ENCODE data around the gene ANLN.

ANLN gene

DNA sequence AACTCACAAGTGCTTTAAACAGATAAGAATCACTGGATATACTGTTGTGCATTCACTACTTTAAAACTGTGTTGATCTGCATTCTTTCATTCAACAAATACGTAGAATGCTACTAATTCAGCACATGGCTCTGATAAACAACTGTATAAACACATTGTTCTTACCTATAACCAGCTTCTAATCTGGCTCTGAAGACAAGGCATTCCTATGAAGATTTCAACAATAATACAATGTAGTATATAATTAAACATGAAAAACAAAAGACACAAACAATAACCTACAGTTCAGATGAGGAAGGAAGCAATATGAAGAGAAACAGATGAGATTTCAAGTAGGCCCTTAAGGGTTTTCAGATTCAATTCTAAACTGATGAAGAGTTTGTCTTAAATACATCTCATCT is 31.1 kb upstream of the ANLN start:
- no peaks in the 10 kb centered on the region for H3K27me3 ChIP-seq (ENCODE audit: insufficient read depth, poor library complexity, severe bottlenecking)
- TF ChIP-seq, protein P1, sequence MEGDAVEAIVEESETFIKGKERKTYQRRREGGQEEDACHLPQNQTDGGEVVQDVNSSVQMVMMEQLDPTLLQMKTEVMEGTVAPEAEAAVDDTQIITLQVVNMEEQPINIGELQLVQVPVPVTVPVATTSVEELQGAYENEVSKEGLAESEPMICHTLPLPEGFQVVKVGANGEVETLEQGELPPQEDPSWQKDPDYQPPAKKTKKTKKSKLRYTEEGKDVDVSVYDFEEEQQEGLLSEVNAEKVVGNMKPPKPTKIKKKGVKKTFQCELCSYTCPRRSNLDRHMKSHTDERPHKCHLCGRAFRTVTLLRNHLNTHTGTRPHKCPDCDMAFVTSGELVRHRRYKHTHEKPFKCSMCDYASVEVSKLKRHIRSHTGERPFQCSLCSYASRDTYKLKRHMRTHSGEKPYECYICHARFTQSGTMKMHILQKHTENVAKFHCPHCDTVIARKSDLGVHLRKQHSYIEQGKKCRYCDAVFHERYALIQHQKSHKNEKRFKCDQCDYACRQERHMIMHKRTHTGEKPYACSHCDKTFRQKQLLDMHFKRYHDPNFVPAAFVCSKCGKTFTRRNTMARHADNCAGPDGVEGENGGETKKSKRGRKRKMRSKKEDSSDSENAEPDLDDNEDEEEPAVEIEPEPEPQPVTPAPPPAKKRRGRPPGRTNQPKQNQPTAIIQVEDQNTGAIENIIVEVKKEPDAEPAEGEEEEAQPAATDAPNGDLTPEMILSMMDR (IDR thresholded peaks at IDR 0.05; ENCODE audit: poor library complexity, severe bottlenecking): no peak
- no peak for ATAC-seq (ENCODE audit: low read depth)
- DNase-seq (ENCODE audit: low spot score): no peak
- H3K4me3 ChIP-seq (ENCODE audit: severe bottlenecking): no peak overlapping the region
- no peaks in the 10 kb centered on the region for H3K9me3 ChIP-seq (ENCODE audit: severe bottlenecking)
- no peak overlapping the region for H3K27ac ChIP-seq (ENCODE audit: poor library complexity, severe bottlenecking)
- H3K4me1 ChIP-seq (ENCODE audit: insufficient read depth, poor library complexity, severe bottlenecking): no peaks in the 10 kb centered on the region
- peaks cover 5% of the 10 kb centered on the region; the same call in 1 of the 2 replicates for H3K36me3 ChIP-seq (ENCODE audit: low read depth)

DNA sequence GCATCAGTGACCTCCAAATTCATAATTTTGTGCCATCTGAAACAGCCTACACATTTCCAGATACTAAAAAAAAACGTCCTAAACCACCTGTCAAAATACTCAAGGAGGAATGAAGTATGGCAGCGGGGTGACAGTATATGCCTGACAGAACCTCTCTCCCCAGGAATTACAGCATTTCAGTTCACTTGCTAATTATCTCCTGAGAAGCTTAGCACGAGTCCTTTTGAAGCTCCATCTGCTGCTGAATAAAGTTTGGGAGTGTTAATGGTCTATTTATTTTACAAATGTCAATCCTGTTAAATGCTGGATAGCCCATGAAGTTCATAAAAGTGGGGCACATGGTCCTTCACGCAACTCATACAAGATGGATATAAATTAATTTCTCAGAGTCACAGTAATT is 29.4 kb upstream of the ANLN start:
- H3K27ac ChIP-seq (ENCODE audit: poor library complexity, severe bottlenecking): no peak overlapping the region
- DNase-seq (ENCODE audit: low spot score) (no peak), ATAC-seq (ENCODE audit: low read depth) (no peak)
- no peaks in the 10 kb centered on the region for H3K4me1 ChIP-seq (ENCODE audit: insufficient read depth, poor library complexity, severe bottlenecking)
- H3K9me3 ChIP-seq (ENCODE audit: severe bottlenecking): no peaks in the 10 kb centered on the region
- peaks cover 5% of the 10 kb centered on the region; the same call in 1 of the 2 replicates for H3K36me3 ChIP-seq (ENCODE audit: low read depth)
- TF ChIP-seq, protein P1 (IDR thresholded peaks at IDR 0.05; ENCODE audit: poor library complexity, severe bottlenecking): no peak
- H3K4me3 ChIP-seq (ENCODE audit: severe bottlenecking): no peak overlapping the region
- H3K27me3 ChIP-seq (ENCODE audit: insufficient read depth, poor library complexity, severe bottlenecking): no peaks in the 10 kb centered on the region

- Histone ChIP-seq H3K9me3 (ENCODE audit: severe bottlenecking) (no peaks in the 10 kb centered on the region), H3K27me3 (ENCODE audit: insufficient read depth, poor library complexity, severe bottlenecking) (no peaks in the 10 kb centered on the region), H3K4me3 (ENCODE audit: severe bottlenecking) (no peak overlapping the region), H3K27ac (ENCODE audit: poor library complexity, severe bottlenecking) (no peak overlapping the region), H3K36me3 (ENCODE audit: low read depth) (peaks cover 5% of the 10 kb centered on the region; the same call in 1 of the 2 replicates), H3K4me1 (ENCODE audit: insufficient read depth, poor library complexity, severe bottlenecking) (peaks cover 6% of the 10 kb centered on the region)
- DNase-seq (ENCODE audit: low spot score): no peak
- TF ChIP-seq, protein P1 (IDR thresholded peaks at IDR 0.05; ENCODE audit: poor library complexity, severe bottlenecking): no peak
- no peak for ATAC-seq (ENCODE audit: low read depth)
Measured at GRCh38 chr7:36361227-36361626, 28.4 kb upstream of the ANLN start.

DNA sequence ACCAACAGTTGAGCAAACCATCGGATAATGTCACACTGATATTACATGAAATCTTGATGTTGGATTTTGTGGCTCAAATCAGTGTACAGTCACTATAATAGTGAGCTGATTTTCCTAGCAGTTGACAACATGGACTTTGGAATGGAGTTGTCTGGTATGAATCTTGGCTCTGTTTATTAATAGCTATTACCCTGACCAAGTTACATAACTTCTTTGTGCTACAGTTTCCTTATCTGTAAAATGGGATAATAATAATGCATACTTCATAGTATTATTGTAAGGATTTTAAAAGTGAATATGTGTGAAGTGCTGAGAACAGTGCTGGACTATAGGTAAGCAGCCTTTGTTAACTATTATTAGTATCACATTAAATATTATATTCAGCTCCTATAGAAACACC is 26.1 kb upstream of the ANLN start:
- TF ChIP-seq, protein P1 (IDR thresholded peaks at IDR 0.05; ENCODE audit: poor library complexity, severe bottlenecking): no peak
- ATAC-seq (ENCODE audit: low read depth) (no peak), DNase-seq (ENCODE audit: low spot score) (no peak)
- Histone ChIP-seq H3K27ac (ENCODE audit: poor library complexity, severe bottlenecking) (no peak overlapping the region), H3K4me3 (ENCODE audit: severe bottlenecking) (no peak overlapping the region), H3K4me1 (ENCODE audit: insufficient read depth, poor library complexity, severe bottlenecking) (peaks cover 6% of the 10 kb centered on the region), H3K36me3 (ENCODE audit: low read depth) (0 out of 2 replicates have a peak, but pooled peaks cover 5% of the 10 kb centered on the region), H3K27me3 (ENCODE audit: insufficient read depth, poor library complexity, severe bottlenecking) (no peaks in the 10 kb centered on the region), H3K9me3 (ENCODE audit: severe bottlenecking) (no peaks in the 10 kb centered on the region)

- no peaks in the 10 kb centered on the region for H3K27me3 ChIP-seq (ENCODE audit: insufficient read depth, poor library complexity, severe bottlenecking)
- no peak overlapping the region for H3K27ac ChIP-seq (ENCODE audit: poor library complexity, severe bottlenecking)
- TF ChIP-seq, protein P1 (IDR thresholded peaks at IDR 0.05; ENCODE audit: poor library complexity, severe bottlenecking): no peak
- 0 out of 2 replicates have a peak, but pooled peaks cover 5% of the 10 kb centered on the region for H3K36me3 ChIP-seq (ENCODE audit: low read depth)
- DNase-seq (ENCODE audit: low spot score): no peak
- no peaks in the 10 kb centered on the region for H3K9me3 ChIP-seq (ENCODE audit: severe bottlenecking)
- peaks cover 6% of the 10 kb centered on the region for H3K4me1 ChIP-seq (ENCODE audit: insufficient read depth, poor library complexity, severe bottlenecking)
- no peak for ATAC-seq (ENCODE audit: low read depth)
- peak overlapping the region; percentile 71 for H3K4me3 ChIP-seq (ENCODE audit: severe bottlenecking)
Measured at GRCh38 chr7:36366005-36366717, 23.5 kb upstream of the ANLN start.

Measured in RWPE2 (cell line).